HUES6 (cell line): ENCODE data around the gene CIB4.
"Not testable (repeated sequence)": the region's sequence is repeated elsewhere in the genome, so short reads cannot be mapped to it uniquely, and the experiment has no call there.

Experiments used
- H3K27ac ChIP-seq: 2 replicates; pipeline ENCODE4 v1.7.0; 2013; ENCODE audit warnings: low read depth, mild to moderate bottlenecking, low read length, inconsistent platforms
- H3K27me3 ChIP-seq: 2 replicates; pipeline ENCODE4 v1.6.1; 2013; ENCODE audit warnings: low read length; ENCODE audit not compliant: control insufficient read depth, insufficient read depth
- H3K36me3 ChIP-seq: 2 replicates; pipeline ENCODE4 v1.6.1; 2013; ENCODE audit warnings: low read length; ENCODE audit not compliant: control insufficient read depth, insufficient read depth
- H3K4me1 ChIP-seq: 2 replicates; pipeline ENCODE4 v1.6.1; 2013; ENCODE audit warnings: low read length; ENCODE audit not compliant: control insufficient read depth, insufficient read depth
- H3K4me3 ChIP-seq: 2 replicates; pipeline ENCODE4 v1.5.1; 2013; ENCODE audit warnings: low read depth, low read length
- H3K9ac ChIP-seq: one replicate; pipeline ENCODE4 v1.6.1; 2013; ENCODE audit warnings: mild to moderate bottlenecking, low read length
- H3K9me3 ChIP-seq: 2 replicates; pipeline ENCODE4 v1.6.1; 2013; ENCODE audit warnings: low read depth, low read length; ENCODE audit not compliant: control insufficient read depth, insufficient read depth

Gene CIB4

GRCh38 chr2:26668041-26668440 lies 26.9 kb upstream of the CIB4 start:
- H3K9me3 ChIP-seq, result 0 out of 2 replicates have a peak, but pooled peaks cover 6% of the 10 kb centered on the region
- H3K4me3 ChIP-seq, result no peak overlapping the region
- H3K27ac ChIP-seq, result no peak overlapping the region
- peaks cover 2% of the 10 kb centered on the region; the same call in 1 of the 2 replicates for H3K4me1 ChIP-seq
- 0 out of 2 replicates have a peak, but pooled peaks cover 1% of the 10 kb centered on the region for H3K27me3 ChIP-seq
- no peak overlapping the region for H3K9ac ChIP-seq
- no peaks in the 10 kb centered on the region for H3K36me3 ChIP-seq

DNA sequence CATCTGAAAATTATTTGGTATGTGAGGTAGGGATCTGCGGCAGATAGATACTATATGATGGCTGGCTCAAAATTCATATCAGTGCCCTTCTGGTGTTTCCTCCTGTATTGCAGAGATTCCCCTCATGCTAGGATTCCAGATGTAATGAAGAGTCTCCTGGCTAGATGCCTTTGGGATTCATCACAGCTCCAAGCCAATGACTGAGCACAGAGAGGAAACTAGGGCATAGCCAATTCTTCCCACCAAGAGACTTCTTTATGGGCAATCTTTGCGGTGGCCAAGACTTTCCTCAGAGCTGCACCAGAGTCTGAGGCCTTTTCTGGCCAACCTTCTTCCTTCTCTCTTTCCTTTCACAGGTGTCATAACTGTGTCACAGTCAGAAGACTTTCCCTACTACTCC lies 25.5 kb upstream of the CIB4 start:
- H3K36me3 ChIP-seq, result no peaks in the 10 kb centered on the region
- H3K9me3 ChIP-seq, result 0 out of 2 replicates have a peak, but pooled peaks cover 6% of the 10 kb centered on the region
- no peak overlapping the region for H3K9ac ChIP-seq
- no peak overlapping the region for H3K27ac ChIP-seq
- H3K4me3 ChIP-seq, result no peak overlapping the region
- no peaks in the 10 kb centered on the region; the same call in 1 of the 2 replicates for H3K4me1 ChIP-seq
- no peaks in the 10 kb centered on the region for H3K27me3 ChIP-seq

- not testable (repeated sequence) for H3K9ac ChIP-seq, H3K27me3 ChIP-seq, H3K4me1 ChIP-seq, H3K4me3 ChIP-seq, H3K36me3 ChIP-seq, H3K27ac ChIP-seq
- H3K9me3 ChIP-seq, result peaks cover 15% of the 10 kb centered on the region
Measured at GRCh38 chr2:26665296-26665695, 24.1 kb upstream of the CIB4 start.

DNA sequence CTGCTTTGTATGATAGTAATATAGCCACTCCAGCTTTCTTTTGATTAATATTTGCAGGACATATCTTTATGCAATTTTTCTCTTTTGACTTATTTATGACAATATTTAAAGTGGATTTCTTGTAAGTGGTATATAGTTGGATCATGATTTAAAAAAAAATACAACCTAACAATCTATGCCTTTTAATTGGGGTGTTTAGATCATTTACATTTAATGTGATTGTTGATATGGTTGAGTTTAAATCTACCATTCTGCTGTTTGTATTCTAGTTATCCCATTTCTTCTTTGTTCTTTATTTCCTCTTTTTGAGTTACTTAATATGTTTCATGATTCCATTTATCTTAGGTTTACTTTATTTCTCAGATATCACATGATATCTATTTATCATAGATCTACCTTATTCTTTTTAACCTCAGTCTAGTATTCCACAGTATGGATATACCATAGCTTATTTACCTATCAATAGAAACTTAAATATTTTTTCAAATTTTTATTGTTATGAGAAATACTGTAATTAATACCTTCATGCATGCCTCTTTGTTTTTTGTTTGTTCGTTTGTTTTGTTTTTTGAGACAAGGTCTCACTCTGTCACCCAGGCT lies 19.3 kb upstream of the CIB4 start:
- Histone ChIP-seq H3K36me3 (no peaks in the 10 kb centered on the region), H3K4me3 (no peak overlapping the region), H3K9ac (no peak overlapping the region), H3K9me3 (peaks cover 22% of the 10 kb centered on the region), H3K27me3 (no peaks in the 10 kb centered on the region), H3K4me1 (peaks cover under 1% of the 10 kb centered on the region; the same call in 1 of the 2 replicates), H3K27ac (no peak overlapping the region)

GRCh38 chr2:26658691-26659346 lies 17.7 kb upstream of the CIB4 start:
- Histone ChIP-seq H3K4me3 (no peak overlapping the region), H3K9ac (no peak overlapping the region), H3K27me3 (no peaks in the 10 kb centered on the region), H3K27ac (no peak overlapping the region), H3K4me1 (peaks cover 15% of the 10 kb centered on the region), H3K36me3 (no peaks in the 10 kb centered on the region), H3K9me3 (peaks cover 21% of the 10 kb centered on the region)

DNA sequence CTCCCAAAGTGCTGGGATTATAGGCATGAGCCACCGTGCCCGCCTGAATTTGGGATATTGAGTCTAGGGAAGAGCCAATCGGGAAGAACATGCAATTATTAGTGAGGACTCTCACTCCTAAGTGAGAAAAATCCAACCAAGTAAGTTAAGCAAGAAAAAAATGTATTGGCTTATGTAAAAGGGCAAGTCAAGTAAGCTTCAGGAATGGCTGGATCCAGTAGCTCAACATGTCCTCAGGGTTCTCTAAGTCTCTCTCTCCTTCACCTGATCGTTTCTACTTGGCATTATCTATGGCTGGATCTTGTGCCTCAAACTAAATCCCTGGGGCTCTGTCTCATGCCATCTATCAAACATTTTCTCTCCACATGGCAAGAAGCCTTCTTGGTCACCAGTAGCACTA lies 16.1 kb upstream of the CIB4 start:
- Histone ChIP-seq H3K36me3 (no peaks in the 10 kb centered on the region), H3K9me3 (peaks cover 21% of the 10 kb centered on the region), H3K27me3 (no peaks in the 10 kb centered on the region), H3K9ac (no peak overlapping the region), H3K27ac (no peak overlapping the region), H3K4me3 (no peak overlapping the region), H3K4me1 (peaks cover 23% of the 10 kb centered on the region)

DNA sequence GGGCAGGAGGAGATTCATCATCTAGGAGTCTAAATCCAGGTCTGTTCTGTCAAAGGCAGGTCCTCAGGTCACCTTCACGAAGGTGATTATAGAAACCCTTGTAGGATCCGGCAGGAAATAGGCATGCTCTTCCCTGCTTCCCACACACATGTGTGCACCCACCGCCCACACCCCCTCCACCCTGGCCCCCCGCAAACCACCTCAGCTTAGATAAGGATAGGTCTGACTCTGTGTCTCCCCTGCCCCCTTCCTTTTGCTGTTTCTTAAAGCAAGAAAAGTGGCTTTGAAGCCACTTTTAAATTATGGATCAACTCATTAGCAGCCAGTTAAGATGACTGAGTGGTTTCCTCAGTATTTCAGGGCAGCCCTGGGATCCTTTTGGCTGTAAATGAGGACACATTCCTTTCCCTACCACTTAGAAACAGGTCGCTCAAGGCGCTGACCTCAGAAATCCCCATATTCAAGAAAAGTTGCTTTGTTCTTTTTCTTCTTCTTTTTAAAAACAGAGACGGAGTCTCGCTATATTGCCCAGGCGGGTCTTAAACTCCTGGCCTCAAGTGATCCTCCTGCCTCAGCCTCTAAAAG lies 14.5 kb upstream of the CIB4 start:
- H3K4me3 ChIP-seq, result no peak overlapping the region
- peak overlapping the region; percentile 39; the same call in 1 of the 2 replicates for H3K27ac ChIP-seq
- H3K4me1 ChIP-seq, result peaks cover 23% of the 10 kb centered on the region
- peaks cover 16% of the 10 kb centered on the region for H3K9me3 ChIP-seq
- H3K9ac ChIP-seq, result peak overlapping the region; percentile 26
- H3K36me3 ChIP-seq, result no peaks in the 10 kb centered on the region
- no peaks in the 10 kb centered on the region for H3K27me3 ChIP-seq

DNA sequence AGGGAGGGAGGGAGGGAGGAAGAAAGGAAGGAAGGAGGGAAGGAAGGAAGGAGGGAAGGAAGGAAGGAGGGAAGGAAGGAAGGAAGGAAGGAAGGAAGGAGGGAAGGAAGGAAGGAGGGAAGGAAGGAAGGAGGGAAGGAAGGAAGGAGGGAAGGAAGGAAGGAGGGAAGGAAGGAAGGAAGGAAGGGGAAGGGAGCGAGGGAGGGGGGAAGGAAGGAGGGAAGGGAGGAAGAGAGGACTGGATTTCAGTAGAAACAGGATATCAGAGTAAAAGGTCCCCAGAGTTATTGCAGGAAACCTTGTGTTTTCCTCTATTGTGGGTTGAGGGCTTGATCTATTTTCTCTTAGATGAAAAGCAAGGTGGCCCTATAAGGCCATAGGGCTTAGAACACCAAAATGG lies 14.0 kb upstream of the CIB4 start:
- not testable (repeated sequence) for H3K36me3 ChIP-seq, H3K4me3 ChIP-seq, H3K27me3 ChIP-seq
- Histone ChIP-seq H3K9me3 (peaks cover 10% of the 10 kb centered on the region), H3K4me1 (peaks cover 23% of the 10 kb centered on the region), H3K27ac (peak overlapping the region; percentile 39; the same call in 1 of the 2 replicates), H3K9ac (peak overlapping the region; percentile 26)

DNA sequence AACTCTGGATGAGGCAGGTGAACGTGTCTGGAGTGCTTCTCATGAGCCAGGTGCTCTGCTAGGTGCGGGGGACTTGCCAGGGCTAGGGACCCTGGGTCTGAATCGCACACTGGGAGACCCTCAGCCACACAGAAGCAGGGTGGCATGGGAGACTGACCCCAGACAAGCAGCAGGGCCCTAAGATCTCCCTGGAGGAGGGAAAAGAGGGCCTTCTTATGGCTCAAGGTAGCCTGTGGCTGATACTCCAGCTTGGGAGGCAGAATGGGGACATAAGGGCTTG lies 12.8 kb upstream of the CIB4 start:
- Histone ChIP-seq H3K27me3 (no peaks in the 10 kb centered on the region), H3K4me3 (no peak overlapping the region), H3K4me1 (peaks cover 23% of the 10 kb centered on the region), H3K9me3 (peaks cover 3% of the 10 kb centered on the region), H3K27ac (no peak overlapping the region), H3K36me3 (no peaks in the 10 kb centered on the region), H3K9ac (no peak overlapping the region)

GRCh38 chr2:26653207-26654060 lies 12.3 kb upstream of the CIB4 start:
- Histone ChIP-seq H3K9me3 (no peaks in the 10 kb centered on the region), H3K4me3 (no peak overlapping the region), H3K4me1 (peaks cover 23% of the 10 kb centered on the region), H3K9ac (no peak overlapping the region), H3K36me3 (no peaks in the 10 kb centered on the region), H3K27ac (no peak overlapping the region), H3K27me3 (no peaks in the 10 kb centered on the region)
